ENCODE results near the gene HTR7. TPM values are rescaled to one million over a fixed set of nuclear protein-coding genes. Genes with fewer than 3 reads are reported as not detected.

The HTR7 gene
- total and polyA plus RNA-seq, 2 of the 8 experiments (the other 6 are each of a cell fraction or from before 2014, with no cell fraction given), result 22.9 to 24.6 TPM

DNA sequence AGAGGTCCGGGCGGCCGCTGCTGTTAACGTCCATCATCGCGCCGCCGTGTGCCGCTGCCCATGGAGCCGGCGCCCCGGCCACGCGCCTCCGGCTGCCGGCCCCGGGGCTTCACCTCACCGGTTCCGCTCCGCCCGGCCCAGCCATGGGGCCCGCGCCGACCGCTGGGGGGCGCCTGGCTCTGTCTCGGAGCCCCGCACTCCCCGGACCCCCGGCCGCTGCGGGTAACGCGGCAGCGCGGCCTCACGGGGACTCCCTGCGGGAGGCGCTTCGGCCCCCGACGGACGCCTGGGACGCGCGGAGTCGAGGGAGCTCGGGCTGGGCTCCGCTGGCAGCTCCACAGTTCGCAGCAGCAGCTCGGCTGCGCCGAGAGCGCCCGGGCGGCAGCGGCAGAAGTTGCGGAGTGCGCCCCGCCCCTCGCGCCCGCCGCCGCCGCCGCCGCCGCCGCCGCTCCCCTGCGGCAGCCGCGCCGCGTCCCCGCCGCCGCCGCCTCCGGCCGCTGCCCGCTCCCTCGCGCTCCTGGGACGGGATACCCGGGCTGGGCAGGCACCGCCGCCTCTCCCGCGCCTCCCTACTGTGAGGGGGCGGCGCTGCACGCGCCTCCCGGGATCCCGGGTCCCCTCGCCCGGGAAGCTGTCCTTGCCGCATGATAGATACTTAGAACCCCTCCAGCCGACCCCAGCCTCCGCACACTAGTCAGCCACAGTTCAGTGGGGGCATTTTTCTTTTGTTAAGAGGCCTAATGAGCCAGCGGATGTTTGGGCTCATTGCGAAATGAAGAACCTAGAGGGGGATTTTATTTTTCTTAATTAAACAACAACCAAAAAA is at the start of gene HTR7 (continued):
- TF ChIP-seq, protein P1, sequence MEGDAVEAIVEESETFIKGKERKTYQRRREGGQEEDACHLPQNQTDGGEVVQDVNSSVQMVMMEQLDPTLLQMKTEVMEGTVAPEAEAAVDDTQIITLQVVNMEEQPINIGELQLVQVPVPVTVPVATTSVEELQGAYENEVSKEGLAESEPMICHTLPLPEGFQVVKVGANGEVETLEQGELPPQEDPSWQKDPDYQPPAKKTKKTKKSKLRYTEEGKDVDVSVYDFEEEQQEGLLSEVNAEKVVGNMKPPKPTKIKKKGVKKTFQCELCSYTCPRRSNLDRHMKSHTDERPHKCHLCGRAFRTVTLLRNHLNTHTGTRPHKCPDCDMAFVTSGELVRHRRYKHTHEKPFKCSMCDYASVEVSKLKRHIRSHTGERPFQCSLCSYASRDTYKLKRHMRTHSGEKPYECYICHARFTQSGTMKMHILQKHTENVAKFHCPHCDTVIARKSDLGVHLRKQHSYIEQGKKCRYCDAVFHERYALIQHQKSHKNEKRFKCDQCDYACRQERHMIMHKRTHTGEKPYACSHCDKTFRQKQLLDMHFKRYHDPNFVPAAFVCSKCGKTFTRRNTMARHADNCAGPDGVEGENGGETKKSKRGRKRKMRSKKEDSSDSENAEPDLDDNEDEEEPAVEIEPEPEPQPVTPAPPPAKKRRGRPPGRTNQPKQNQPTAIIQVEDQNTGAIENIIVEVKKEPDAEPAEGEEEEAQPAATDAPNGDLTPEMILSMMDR (IDR thresholded peaks at IDR 0.05; ENCODE audit: control extremely low read depth in 1 of 3, insufficient read depth in 1 of 3, low read depth in 1 of 3, low read length in 3 of 3), result peak; percentile 45 to 69 (median 55)
- TF ChIP-seq KDM4A (IDR thresholded peaks at IDR 0.05; ENCODE audit: low read depth, low read length, severe bottlenecking) (peak; percentile 67), RFX5 (IDR thresholded peaks at IDR 0.05; ENCODE audit: borderline replicate concordance, low read depth, low read length) (no peak), ASH2L (IDR thresholded peaks at IDR 0.05; ENCODE audit: low read length) (peak; percentile 15), SIN3A (conservative IDR thresholded peaks at IDR 0.05 in 1 of 2, IDR thresholded peaks at IDR 0.05 in 1 of 2; ENCODE audit: low read depth in 1 of 2, low read length in 2 of 2) (peak in 1 of 2 experiments; percentile 50; a peak in 1 of 4 replicates), EP300 (IDR thresholded peaks at IDR 0.05; ENCODE audit: borderline replicate concordance in 1 of 2, low read depth in 2 of 2, low read length in 2 of 2) (no peak), YY1 (IDR thresholded peaks at IDR 0.05; ENCODE audit: low read depth, low read length) (peak; percentile 32; the same call in 1 of the 2 replicates), EZH2 (IDR thresholded peaks at IDR 0.05; ENCODE audit: low read depth, low read length, severe bottlenecking) (peak; percentile 6)
- TF ChIP-seq, protein P2, sequence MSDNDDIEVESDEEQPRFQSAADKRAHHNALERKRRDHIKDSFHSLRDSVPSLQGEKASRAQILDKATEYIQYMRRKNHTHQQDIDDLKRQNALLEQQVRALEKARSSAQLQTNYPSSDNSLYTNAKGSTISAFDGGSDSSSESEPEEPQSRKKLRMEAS (IDR thresholded peaks at IDR 0.05), result peak; percentile 73
- TF ChIP-seq, protein P3, sequence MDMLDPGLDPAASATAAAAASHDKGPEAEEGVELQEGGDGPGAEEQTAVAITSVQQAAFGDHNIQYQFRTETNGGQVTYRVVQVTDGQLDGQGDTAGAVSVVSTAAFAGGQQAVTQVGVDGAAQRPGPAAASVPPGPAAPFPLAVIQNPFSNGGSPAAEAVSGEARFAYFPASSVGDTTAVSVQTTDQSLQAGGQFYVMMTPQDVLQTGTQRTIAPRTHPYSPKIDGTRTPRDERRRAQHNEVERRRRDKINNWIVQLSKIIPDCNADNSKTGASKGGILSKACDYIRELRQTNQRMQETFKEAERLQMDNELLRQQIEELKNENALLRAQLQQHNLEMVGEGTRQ (IDR thresholded peaks at IDR 0.05; ENCODE audit: low read length), result no peak
